IPS DF 19.7 (cell line): Measurements from ENCODE around the gene DSCAM.

Source experiments
- DNase-seq: peaks from one replicate; pipeline ENCODE4 v3.0.0-alpha.2; 2013; ENCODE audit warnings: low read depth, low spot score

The DSCAM gene

DNA sequence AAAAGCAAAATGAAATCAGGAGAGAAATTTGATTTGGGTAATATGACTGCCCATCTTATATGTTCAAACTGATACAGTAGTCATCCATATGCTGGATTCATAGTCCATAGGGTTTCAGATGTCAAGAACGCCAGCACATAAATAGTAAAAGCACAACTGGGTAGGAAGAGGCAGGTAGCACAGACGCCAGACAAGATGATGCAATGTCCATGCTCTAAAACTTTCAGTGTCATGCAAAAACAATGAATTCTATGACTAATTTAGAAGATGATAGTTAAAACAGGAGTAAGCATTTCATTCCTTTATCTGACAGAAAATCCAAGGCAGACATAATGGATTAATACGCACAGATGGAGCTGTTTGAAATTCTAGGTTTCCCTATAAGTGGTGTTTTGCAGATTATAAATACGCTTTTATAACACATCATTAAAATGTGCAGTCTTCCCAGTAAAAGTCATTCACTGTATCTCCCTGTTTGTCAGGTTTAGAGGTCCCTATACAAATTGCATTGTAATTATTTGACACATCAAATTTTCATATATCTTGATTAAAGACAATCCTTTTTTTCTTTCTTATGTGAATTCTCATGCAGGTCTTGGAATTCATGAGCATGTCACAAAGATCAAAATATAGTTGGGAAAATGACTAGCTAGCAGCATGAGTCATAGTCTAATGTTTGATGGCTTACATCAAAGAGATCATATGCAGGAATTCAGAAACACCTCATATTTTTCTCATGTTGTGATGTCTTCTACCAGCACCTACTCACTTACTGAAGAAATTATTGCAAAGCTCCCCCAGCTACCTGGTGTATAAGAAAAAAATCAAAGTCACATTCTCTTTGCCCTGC is 139.9 kb downstream of the DSCAM start:
- DNase-seq = no peak

DNA sequence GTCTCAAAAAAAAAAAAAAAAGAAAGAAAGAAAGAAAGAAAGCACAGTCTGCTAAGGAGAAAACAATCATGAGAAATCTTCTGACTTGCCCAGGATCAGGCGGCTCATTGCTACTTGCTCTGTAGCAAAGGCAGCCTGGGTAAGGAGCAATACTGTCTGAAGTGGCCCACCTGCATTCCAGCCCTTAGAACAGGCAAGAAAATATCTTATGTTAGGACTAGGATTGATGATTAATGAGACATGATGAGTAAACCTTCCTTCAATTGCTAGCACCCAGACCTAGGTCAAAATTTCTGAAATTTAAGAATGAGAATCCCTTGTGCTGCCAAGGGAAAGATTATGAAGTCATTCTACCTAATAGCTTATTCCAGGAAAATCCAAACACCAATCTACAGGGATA is 140.8 kb downstream of the DSCAM start:
- no peak for DNase-seq

DNA sequence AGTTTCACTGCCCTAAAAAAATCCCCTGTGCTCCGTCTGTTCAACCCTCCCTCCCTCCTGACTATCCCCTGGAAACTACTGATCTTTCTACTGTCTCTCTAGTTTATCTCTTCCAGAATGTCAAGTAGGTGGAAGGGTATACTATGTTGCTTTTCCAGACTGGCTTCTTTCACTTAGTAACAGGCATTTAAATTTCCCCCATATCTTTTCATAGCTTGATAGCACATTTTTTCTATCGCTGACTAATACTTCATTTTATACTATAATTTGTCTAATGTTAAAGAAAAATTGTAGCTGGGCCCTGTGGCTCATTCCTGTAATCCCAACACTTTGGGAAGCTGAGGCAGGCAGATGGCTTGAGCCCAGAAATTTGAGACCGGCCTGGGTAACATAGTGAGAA is 142.8 kb downstream of the DSCAM start:
- no peak for DNase-seq

DNA sequence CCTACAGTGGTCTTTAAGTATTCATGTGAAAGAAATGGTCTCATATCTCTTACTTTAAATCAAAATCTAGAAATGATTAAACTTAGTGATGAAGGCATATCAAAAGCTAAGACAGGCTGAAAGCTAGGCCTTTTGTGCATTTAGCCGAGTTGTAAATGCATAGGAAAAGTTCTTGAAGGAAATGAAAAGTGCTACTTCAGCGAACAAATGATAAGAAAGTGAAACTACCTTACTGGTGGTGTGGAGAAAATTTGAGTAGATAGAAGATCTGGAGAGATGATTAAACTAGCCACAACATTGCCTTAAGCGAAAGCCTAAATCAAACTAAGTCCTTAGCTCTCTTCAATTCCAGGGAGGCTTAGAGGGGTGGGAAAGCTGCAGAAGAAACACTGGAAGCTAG is 147.6 kb downstream of the DSCAM start:
- no peak for DNase-seq

DNA sequence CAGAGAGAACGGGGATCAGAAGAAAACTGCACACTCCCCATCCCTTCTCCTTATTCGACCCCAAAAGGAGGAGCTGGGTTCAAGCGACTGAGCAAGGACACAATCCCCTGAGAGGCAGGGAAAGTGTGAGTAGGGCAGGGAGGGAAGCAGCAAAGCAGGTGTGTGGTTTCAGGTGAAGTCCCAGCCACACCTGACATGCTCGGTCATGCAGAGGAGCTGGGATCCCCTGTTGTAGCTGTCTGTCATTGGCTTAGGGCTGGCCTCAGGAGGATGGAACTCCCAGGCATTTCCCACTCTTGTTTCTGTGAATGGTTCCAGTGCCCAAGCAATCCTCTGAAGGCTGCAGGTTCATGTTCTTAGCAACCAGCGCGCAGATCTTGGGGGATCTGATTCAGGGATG is 150.7 kb downstream of the DSCAM start:
- no peak for DNase-seq

DNA sequence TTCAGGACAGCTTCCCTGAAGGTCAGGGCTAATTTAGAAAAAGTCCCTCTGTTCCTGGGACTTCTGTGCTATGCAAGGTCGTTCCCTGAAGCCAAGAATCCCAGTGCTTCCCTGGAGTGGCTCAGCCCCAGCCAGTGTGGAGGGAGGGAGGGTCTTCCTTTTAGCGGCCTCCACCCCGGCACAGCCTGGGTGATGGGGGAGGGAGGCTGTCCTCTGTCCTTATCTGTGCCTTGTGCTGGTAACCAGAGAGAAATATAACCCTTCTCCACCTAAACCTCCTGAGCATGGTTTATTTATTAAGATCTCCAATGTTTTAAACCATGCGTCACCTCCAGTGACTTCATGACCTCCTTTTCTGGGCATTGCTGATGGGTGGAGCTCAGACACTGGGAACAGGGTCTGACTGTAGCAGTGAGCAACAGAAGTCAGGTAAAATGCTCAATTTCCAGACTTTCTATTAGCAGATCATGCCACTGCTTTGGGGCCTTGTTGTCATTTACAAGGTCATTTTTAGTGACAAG is 157.1 kb downstream of the DSCAM start:
- DNase-seq = no peak

DNA sequence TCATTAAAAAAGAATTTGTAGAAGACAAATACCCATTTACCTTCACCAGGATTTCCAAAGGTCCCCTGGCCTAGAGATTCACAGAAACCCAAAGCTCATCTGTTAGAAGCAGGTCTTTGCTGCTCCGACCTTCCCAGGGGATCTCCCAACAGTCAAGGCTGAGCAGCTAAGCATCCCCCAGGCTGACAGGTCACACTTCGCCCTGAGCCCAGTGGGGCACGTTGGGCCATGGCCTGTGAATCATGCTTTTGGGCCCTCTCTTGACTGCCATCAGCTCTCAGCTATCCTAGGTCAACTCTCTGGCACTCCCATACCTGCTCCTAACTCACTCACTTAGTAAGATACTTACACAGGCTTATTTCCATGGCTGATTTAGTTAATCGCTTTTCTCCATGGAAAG is 157.7 kb downstream of the DSCAM start:
- DNase-seq = no peak

DNA sequence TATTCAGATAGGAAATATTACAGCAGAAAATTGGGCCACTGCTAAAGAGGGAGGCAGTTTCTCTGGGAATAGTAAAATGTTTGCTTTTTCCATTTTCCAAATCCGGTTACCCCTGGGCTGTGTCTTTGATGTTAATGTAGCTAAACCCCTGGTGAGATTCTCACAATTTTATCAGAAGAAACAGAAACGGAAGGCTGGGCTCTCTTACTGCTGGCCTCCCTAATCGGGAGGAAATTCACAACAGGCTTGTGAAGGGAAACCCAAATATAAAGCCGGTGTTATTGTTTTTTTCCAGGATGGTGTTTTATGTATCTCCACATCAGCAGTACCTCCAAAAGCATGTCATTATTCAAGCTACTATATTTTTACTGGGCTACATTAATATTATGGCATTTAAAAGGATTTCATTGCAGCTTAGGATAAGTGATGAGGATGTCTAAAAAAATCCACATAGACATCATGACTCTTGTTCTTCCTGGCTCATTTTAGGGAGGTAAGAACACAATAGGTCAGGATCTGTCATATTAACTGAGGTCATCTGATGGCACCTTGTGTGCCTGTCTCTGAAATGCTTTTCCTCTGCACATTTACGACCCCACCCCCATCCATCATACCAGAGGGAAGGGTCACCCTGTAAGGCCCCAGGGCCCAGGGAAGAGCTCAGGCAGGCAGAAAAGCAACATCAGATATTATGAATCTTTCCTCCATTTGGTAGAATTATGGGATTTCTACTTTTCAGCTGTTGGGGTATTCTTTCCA is 158.7 kb downstream of the DSCAM start:
- no peak for DNase-seq

DNA sequence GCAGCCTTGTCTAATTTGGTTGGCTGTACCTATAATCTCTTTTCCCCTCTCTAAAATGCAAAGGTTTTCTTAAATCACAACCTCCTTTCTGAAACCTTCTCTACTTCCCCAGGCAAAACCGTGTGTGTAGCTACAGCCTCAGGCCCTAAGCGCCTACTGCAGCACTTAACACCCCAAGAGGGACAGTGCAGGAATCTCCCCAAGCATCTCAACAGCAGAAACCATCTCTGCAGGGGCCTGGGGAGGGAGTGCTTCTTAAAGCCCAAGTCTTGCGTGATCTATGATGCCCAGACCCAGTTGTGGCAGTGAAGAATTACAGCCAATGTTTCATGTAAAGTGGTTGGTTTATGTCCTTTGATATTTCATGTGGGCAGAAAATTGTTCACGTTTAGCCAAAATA is 159.3 kb downstream of the DSCAM start:
- no peak for DNase-seq

DNA sequence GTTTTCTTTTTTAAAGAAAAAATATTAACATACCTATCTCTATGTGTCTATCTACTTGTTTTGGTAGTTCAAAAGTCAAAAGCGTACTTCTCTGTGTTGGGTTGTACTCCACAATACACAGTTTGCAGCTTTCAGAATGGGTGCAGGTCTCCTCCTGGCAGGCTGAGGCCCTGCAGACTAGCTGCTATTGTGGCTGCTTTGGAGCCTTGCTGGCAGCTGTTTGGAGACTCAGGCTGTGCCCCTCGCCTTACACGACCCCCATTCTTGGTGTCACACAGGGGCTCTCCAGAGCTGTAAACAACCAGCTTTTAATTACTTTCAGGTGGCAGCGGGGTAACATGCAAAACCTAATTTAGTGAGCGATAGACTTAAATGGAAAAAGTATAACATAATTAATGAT is 160.4 kb downstream of the DSCAM start:
- no peak for DNase-seq

DNA sequence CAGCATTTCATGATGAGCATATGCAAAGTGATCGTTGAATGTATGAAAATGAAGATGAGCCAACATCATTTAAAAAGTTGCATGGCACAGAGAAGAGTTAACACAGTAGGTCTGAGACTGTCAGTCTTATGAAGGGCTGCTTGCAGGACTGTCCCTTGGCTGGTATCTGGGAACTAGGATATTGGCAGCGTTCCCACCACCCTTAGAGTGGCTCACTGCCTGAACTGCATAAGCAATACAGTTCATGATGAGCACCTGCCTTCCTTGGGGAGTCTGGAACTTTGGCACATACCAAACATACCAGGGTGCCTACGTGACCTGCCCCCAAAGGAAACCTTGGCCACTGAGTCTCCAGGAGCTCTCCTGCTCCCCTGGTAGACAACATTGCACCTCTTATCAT is 161.8 kb downstream of the DSCAM start:
- no peak for DNase-seq

DNA sequence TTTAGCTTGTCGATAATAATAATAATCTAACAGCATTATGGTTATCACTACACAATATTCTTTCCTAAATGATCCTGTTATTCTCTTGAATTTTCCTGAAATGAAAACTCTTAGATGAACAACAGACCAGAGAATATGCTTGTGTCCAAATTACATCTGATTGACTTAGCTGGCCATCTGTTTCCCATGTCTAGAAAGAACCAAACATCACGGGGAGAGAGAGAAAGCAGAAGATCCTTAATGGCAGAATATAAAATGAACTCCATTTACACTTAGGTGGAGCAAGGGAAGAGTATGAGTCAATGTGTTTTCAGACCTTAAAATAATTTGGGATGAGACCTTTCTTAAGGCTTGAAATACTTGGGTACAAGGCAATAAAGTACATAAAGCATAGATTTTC is 162.2 kb downstream of the DSCAM start:
- DNase-seq = no peak

DNA sequence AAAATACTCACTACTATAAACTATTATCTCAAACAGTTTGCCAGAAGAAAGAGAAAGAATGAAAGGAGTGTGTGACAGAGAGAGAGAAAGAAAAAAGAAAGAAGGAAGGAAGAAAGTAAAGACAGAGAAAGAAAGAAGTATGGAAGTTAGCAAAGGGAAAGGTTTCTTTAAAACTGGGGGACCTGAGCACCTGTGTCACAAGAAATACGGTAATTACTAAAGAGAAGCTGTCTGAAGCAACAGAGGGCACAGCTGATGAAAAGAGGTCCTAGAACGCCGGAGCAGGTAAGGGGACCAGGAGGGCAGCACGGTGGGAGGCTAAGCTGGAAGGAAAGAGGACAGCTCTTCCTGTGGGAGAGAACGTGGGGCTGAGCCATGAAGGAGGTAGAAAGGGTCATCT is 163.6 kb downstream of the DSCAM start:
- DNase-seq = no peak

DNA sequence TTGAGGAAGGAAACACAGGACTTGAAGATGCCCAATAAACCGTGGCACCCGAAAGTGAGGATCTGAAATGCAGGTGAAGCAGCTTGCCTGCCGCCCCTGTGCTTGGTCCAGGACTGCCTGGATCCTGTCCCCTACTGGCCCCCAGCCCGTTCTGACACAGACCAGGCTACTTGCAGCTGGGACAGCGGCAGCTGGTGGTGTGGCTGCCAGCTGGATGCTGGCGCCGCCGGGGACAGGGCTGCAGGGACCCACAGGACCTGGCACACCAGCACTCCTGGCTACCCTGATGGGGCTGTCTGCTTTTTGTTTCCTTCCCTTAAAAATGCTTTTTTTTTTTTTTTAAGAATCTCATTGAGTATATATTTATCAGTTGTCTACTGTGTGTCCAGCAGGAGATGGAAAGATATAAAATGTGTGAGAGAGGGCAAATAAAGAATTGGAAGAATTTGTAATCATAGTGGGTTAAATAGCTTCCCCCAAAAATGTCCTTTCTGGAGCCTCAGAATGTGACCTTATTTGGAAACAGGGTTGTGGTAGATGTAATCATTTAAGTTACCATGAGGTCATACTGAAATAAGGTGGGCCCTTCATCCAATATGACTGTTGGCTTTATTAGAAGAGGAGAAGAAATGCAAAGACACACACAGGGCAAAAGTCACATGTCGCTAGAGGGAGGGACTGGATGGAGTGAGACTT is 165.6 kb downstream of the DSCAM start:
- DNase-seq = no peak

DNA sequence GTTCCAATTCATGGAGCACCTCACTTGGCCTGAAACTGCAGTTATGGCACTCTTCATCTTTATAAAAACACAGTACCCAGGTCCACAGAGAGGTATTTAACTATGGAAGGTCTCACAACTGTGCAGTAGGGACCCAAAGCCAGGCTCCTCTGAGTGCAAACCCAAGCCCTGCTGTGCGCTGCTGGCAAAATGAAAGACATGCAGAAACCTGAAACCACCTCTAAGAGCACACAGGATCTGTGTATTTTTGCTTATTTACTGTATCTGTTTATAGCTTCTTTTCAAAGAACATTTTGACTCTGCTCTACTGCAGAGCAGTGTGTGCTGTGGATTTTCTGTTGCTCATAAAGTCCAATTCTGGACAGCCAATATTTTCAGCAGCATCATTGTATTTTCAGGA is 166.6 kb downstream of the DSCAM start:
- no peak for DNase-seq

DNA sequence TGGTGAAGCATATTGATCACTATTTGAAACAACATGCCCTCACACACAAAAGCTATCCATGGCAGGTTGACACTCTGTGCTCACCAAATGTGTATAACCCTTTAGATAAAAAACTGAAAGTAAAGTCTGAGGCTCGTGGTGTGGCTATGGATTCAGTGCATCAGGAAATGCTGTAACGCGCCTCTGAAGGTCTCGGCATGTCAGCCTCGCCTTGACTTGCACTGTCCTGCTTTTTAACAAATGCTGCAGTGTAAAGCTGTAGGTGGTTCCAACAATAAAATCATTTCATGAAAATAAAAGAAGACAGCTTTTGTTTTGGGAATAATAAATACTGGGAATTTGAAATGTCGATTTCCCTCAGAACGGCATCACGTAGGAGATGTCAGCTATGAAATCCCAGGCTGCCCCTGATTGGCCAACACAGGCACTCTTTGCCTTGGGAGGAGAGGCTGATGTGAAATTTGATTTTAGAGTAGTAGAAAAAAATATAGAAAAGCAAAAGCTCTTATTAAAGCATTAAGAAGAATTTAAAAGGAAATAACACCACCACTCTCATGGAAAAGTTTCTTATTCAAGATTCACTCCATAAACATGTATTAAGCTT is 168.2 kb downstream of the DSCAM start:
- DNase-seq = no peak

DNA sequence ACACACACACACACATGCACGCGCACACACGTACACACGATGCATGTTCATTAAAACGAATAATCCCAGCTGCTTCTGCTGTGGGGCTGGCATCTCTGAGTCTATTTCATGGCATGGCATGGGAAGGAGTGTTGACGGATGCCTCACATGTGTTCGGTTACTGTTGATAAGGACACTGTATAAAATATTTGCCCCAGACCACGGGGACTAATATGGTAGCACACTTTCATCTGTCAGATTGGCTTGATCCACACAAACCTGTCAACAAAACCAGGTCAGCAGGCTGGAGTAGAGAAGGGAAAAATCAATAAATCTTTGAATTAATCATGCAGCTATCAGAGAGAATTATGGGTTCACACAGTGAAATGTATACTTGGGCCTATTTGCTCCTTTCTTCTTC is 171.9 kb downstream of the DSCAM start:
- DNase-seq = no peak

DNA sequence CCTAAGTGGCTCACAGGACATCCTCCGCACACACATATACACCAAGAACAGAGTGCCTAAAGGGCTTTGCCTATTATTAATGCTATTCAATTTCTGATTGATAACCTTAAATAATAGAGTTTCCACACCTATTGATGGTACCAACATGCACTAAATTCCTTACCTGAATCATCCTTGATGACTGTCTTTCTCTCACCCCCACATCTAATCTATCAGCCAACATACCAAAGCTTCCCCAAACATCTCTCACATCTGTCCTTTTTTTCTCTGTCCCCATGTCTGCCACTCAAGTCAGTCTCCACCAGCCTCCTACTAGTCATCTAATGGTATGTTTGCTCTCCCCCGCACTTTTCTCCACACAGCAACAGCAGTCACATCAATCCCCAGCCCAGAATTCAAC is 174.4 kb downstream of the DSCAM start:
- no peak for DNase-seq

DNA sequence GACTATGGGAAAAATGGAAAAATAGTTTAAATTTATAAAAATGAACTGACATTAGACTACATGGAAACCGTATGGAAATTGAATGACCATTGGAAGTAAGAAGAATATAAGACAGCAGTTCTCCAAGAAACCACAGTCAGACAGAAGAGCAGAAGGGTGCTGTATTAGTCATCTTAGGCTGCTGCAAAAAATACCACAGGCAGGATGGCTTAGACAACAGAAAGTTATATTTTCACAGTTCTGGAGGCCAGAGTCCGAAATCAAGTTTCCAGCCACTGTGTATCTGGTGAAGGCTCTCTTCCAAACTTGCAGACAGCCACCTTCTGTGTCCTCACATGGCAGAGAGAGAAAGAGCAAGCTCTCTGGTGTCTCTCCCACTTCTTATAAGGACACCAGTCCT is 175.2 kb downstream of the DSCAM start:
- no peak for DNase-seq

DNA sequence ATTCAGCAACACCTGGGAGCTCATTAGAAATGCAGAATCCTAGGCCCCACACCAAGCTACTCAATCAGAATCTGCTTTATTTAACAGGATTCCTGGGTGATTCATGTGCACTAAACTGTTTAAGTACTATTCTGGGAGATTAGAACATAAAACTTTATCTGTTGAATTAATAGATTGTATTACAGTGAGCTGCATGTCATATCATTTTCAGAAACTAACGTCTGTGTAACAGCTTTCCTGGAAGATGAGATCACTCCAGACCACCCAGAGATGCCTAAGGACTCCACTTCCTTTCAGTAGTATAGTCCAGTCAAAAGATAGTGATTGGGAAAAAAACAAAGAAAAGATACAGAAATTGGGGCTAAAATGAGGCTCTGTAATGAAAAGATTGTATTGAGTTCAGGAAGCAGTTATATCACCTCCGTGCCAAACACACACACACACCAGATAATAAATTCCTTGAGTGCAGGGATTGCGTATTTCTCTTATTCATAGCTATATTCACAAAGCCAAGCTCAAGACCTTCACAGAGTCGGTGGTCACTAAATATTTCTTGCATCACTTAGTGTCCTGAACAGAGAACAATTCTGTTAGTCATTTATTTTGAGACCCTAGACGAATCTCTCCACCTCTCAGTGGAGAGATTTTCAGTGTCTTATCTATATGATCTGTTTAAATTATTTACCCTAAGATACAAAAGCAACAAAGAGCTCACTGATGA is 178.2 kb downstream of the DSCAM start:
- no peak for DNase-seq

DNA sequence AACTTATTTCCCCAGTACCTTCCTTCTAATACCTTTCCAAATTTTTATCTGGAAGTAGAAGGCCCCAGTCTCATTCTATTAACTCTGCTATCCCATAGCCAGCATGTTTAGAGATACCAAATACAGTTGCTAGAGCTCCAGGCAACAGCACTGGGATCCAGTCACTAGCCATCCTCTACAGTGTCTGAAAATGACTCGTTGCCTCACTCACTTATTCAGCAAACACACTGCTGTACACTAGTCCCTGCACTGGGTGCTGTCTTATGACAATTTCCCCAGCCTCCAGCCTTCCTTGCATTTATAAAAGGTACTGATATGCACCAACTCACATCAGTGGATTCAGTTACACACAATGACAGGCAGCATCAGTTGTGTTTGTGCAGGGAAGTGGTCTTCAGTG is 179.0 kb downstream of the DSCAM start:
- no peak for DNase-seq
